LNCaP clone FGC (cell line): Measurements from ENCODE around the gene EZH2.

ENCODE experiments used
- DNase-seq: peaks from one replicate; pipeline ENCODE4 v3.0.0-alpha.2; 2011; ENCODE audit warnings: low read depth
- H3K4me3 ChIP-seq: 2 replicates; pipeline ENCODE4 v1.5.1; 2011; ENCODE audit warnings: mild to moderate bottlenecking, low read depth, low read length, control low read depth
- TF ChIP-seq, protein P1 (sequence below): IDR thresholded peaks from 2 replicates; pipeline ENCODE4 v1.5.1; 2012; ENCODE audit warnings: mild to moderate bottlenecking; ENCODE audit not compliant: control insufficient read depth, insufficient read depth; ENCODE audit errors: extremely low read depth

EZH2 gene

GRCh38 chr7:148804343-148805235 lies 79.5 kb downstream of the EZH2 start:
- TF ChIP-seq, protein P1, sequence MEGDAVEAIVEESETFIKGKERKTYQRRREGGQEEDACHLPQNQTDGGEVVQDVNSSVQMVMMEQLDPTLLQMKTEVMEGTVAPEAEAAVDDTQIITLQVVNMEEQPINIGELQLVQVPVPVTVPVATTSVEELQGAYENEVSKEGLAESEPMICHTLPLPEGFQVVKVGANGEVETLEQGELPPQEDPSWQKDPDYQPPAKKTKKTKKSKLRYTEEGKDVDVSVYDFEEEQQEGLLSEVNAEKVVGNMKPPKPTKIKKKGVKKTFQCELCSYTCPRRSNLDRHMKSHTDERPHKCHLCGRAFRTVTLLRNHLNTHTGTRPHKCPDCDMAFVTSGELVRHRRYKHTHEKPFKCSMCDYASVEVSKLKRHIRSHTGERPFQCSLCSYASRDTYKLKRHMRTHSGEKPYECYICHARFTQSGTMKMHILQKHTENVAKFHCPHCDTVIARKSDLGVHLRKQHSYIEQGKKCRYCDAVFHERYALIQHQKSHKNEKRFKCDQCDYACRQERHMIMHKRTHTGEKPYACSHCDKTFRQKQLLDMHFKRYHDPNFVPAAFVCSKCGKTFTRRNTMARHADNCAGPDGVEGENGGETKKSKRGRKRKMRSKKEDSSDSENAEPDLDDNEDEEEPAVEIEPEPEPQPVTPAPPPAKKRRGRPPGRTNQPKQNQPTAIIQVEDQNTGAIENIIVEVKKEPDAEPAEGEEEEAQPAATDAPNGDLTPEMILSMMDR: no peak
- no peak overlapping the region for H3K4me3 ChIP-seq
- no peak for DNase-seq

- TF ChIP-seq, protein P1: no peak
- DNase-seq: no peak
- no peak overlapping the region for H3K4me3 ChIP-seq
Measured at GRCh38 chr7:148803094-148803493, 81.0 kb downstream of the EZH2 start.

DNA sequence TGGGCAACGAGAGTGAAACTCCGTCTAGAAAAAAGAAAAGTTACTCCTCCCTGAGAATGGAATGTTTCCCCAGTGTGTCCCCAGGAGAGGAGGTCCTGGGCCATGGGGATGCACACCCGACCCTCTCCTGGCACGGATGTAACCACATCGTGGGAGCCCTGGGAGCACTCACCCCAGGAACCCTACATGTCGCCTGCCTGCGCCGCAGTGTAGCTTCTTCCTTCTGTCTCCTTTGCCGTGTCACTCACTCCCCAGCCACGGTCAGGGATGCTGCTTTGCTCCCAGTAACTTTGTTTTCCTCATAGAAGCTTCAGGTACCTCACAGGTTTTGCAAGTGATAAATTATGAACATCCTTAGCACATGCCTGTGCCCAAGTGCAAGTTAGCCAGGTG lies 82.0 kb downstream of the EZH2 start:
- DNase-seq: no peak
- TF ChIP-seq, protein P1: no peak
- no peak overlapping the region for H3K4me3 ChIP-seq

GRCh38 chr7:148800677-148801076 lies 83.4 kb downstream of the EZH2 start:
- TF ChIP-seq, protein P1: no peak
- no peak overlapping the region for H3K4me3 ChIP-seq
- no peak for DNase-seq

GRCh38 chr7:148799893-148800555 lies 84.1 kb downstream of the EZH2 start:
- TF ChIP-seq, protein P1: no peak
- no peak overlapping the region for H3K4me3 ChIP-seq
- DNase-seq: no peak

- DNase-seq: no peak
- H3K4me3 ChIP-seq: no peak overlapping the region
- TF ChIP-seq, protein P1: no peak
Measured at GRCh38 chr7:148796841-148797240, 87.2 kb downstream of the EZH2 start.
